ENCODE measurements around the gene CHST15. TPM values are rescaled to one million over a fixed set of nuclear protein-coding genes. Genes with fewer than 3 reads are reported as not detected.
A peak's percentile ranks its signal among the peaks of the same experiment; 100 is the strongest.
"Not testable (repeated sequence)": the region's sequence is repeated elsewhere in the genome, so short reads cannot be mapped to it uniquely, and the experiment has no call there.

CHST15 gene
- total RNA-seq, 1 donor from 2014 or later, result 36.3 TPM

DNA sequence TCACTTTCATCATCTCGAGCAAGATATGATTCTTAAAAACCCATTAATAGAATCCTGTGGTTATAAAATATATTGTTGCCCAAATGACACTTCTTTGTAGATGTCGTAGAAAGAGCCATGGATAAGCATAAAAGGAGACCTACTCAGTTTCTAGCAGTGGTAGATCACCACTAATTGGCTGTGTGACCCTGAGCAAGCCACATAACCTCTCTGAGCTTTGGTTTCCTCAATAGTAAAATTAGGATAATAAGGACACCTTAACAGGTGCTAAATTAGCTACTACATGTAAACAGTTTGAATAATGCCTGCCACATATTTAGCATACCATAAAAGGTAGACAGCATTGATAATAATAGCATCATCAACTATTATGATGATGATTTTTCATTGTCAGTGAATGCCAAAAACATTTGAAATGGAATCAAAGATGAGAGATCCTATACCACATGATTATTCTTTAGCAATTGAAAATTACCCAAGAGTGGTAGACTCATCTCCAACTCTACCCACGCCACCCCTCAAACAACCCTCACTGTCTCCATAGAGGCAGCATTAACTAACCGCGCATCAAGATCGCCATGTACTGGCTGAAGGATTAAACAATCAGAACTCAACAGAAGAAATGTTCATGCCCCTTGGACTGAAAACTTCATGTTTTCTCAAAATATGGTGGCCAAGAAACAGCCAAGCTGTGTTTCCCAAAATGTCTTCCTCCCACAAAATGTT, 45.8 kb downstream of the CHST15 start:
- no peak for DNase-seq (ENCODE audit: low read depth, low spot score)

DNA sequence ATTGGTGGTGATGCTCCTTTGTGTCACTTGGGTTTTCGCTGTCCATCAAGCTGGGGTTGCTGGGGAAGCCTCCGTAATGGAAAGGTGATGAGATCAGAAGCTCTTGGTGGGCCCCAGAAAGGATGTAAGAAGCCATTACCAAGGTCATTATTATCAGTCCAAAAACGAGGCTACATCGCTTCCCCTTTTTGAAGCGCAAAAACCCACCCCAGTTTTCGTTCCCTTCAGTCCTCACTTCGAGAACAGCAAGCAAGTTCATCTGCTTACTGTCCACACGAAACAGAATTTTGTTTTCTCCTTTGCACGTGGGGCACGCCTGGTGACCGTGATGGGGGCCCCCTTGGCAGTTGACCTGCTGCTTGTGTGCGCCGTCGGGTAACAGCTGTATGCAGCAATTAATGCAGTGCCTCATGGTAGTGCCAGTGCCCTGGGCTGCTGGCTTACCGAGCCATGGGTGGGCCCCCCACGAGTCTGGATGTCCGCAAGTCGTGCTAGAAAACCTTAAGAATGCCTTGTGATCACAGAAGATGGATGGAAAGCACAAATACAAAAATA, 47.5 kb downstream of the CHST15 start:
- DNase-seq (ENCODE audit: low read depth, low spot score), result no peak

DNA sequence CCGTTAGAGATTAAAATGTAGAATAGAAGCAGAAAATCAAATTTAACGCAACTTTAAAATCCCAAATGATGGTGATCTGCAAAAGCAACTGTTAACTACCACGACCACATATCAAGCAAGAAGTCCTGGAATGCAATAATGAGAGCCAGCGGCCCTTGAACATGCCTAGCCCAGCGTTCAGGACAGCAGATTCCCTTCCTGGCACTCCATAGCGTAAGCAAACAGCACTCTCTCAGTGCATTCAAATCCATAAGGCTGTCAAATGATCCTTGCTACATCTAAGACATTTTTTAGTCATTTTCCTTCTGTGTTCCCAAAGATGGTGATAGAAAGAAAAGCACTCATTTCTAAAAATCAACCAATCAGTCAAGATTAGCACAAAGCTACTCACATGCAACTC, 48.1 kb downstream of the CHST15 start:
- DNase-seq (ENCODE audit: low read depth, low spot score), result no peak

DNA sequence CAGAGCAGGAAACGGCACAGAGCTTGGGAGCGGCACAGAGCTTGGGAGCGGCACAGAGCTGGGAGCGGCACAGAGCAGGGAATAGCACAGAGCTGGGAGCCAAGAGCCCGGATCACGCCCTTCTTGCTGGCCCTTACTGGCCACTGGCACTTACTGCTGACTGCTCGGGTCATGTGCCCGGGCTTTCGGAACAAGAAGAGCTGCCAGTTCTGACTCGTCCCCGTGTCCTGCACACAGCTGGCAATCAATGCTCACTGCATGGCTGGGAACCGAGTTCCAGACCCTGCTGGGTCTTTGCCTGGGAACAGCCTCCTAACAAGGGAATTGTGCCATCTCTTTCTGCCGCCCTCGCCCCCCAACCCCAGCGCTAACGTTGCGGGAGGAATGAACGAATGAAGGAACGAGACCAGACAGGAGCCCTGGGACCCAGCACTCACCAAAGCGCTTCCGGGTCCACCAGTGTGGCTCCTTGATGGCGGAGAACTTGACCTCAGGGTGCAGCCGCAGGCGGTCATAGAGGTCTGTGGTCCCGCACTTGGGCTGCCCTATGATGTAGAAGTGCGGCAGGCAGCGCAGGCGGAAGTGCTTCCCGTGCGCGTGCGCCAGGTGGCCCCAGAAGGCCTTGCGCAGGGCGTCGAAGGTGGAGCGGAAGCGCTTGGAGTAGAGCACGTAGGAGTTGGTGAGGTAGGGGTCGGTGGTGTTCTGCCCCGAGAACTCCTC, 49.1 kb downstream of the CHST15 start:
- DNase-seq (ENCODE audit: low read depth, low spot score), result no peak

DNA sequence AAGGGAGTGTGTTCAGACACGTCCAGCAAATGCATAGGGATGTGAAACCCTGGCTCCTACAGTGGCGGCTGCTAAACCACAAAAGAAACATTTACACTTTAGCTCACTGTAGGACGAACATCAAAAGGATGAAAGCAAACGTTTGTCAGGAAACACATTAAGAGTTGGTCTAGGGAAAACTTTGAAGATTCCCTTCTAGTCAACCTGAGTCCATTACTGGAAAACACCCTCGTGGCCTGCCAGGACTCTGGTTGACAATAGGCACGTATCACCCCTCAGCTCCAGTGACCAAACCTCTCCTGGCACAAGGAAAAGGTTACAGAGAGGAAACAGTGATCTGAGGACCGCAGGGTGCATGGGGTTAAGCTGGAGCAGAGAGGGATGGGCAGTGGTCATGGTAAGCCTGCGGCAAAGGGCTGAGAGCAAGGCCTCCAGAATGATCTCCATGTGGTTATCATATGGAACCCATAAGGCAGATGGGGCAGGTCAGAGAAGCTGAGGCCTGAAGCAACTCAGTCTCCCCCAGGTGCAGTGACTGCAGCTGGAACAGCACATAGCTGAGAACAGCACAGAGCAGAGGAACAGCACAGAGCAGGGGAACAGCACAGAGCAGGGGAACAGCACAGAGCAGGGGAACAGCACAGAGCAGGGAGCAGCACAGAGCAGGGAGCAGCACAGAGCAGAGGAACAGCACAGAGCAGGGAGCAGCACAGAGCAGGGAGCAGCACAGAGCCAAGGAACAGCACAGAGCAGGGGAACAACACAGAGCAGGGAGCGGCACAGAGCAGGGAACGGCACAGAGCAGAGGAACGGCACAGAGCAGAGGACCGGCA, 49.9 kb downstream of the CHST15 start:
- DNase-seq (ENCODE audit: low read depth, low spot score), result no peak

DNA sequence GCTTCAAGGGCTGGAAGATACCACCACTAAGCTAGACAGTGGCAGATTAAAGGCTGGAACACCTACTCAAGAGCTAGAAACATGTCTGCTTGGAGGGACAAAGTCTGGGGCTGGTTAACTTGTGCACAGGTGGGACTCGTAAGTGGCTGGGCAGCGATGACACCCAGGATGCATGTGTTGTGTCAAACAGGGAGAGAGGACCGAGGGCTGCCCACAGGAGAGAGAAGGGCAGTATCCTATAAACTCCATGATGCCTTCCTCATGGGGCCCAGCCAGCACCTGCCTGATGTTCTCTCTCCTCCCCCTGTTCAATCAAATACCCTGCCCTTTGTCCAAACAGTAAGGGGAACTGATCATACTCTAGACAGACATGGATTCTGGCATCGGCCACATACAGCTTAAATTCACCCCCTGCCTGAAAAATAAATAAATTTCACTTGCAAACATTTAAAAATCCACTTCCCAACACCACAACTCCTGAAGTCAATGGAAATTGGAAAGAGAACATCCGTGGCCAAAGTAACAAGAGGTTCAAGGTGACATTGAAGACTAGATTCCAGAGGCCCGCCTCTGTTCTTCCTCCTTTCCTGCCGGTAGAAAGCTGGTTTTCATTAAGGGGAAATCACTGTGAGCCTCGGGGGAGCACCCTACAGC, 50.6 kb downstream of the CHST15 start:
- DNase-seq (ENCODE audit: low read depth, low spot score), result no peak

DNA sequence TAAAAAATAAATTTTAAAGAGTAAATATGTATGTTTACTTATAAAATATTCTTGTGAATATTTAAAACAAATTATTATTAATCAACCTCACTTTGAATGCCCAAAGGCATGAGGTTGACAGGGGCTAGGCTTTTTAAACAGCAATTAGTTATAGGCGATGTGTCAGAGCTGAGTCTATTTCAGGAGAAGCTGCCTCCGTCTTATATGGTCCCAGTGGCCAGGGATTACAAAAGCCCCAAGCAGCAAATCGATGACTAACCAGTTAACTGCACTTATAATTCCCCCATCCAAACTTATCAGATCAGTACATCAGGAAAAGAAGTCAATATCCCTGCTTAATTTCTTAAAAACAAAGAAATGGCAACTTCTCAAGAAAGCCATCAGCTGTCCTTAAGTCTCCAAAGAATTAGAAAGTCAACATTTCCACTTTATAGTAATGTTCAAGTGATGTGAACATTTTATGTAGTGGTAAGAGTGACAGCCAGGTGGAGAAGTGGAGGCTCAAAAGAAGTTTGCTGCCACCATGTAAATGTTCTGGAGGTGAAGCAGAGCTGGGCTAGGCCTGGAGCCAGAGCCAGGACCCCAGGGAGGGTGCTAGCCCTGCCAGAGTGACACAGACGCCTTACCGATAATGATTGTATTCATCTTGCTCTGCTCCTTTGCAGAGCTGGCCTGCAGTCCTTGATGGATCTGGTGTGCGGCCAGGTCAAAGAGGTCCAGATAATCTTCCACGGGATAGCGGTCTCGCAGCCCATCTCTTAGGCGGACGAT, 51.5 kb downstream of the CHST15 start:
- no peak for DNase-seq (ENCODE audit: low read depth, low spot score)

DNA sequence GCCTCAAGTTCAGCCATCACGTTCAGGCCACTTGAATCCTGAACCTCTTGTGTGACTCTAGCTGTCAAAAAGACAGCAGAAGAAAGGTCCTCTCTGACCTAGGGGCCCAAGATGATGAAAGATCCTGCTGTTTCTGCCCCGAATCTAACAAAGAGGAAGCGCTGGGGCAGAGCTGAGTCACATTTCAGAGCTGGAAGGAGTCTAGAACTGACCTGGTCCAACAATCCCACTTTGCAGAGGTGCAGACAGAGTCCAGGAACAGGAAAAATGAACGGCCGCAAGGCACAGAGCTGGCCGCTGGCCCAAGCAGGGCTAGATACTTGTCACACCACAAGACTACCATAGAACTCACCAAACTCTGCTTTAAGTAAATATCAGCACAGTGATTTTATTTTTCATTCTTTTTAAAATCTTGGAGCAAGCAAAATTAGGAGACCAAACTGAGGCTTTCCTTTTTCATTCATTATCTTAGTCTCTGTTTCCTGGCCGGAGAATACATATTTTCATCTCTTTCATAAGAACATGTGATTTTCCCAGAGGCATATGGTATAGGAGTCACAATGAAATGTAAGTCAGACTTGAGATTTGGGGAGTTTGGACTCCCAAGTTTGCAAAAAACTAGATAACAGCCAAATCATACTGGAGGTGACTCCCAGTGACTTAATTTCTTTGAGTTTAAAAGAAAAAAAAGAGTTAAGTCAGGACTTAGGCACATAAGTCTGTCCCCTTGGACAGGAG, 52.8 kb downstream of the CHST15 start:
- no peak for DNase-seq (ENCODE audit: low read depth, low spot score)

DNA sequence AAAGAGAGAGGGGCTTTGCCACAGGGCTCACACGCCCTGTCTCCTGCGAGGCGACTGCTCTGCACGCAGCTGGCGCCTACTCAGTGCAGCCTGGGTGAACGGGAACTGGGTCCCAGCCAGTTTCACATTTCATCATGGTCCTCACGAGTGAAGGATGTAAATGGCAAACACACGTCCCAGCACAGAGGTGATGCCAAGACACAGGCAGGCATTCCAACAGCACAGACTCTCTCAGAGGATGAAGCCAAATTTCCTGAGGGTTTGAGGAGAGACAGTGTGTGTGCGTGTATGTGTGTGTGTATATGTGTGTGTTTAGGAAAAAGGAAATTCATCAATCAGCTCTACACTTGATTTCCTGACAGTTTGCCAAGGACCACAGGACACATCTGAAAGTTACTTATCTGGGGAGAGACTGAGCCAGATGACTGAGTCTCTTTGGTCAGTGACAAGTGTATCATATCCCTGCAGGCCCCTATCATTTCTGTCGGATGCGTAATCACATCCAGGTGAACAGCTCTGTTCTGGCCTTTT, 53.9 kb downstream of the CHST15 start:
- peak; percentile 65 for DNase-seq (ENCODE audit: low read depth, low spot score)

DNA sequence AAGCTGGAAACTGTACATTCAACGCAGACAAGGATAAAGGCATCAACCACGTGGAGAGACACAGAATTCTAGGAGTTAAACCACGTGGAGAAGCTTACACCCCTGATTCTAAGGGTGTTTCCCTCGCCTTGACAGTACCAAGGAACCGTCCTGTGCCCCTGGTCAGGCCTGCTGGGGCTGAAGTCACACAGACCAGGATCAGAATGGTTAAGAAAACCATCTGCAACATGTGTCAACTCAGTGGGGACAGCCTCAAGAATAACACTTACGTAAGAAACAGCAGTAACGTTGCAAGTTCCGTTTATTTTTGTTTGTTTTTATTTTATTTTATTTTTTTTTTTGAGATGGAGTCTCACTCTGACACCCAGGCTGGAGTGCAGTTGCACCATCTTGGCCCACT, 55.6 kb downstream of the CHST15 start:
- DNase-seq (ENCODE audit: low read depth, low spot score), result no peak

DNA sequence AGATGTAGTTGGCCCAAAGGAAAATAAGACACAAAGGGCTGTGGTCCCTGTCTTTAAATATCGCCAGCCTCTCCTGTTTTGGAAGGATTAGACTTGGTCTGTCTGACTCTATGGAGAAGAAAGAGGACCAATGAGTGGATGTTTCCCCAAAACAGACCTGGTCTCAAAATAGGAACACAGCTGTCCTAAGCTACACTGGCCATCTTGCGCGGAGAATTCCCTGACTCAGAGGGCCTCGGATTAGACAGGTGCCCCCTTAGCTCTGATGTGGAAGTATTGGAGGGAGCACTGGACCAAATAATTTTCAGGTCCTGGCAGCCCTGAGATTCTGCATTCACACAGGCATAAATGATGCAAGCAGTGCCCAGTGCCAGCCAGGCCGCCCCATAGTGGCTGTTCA, 56.1 kb downstream of the CHST15 start:
- no peak for DNase-seq (ENCODE audit: low read depth, low spot score)

DNA sequence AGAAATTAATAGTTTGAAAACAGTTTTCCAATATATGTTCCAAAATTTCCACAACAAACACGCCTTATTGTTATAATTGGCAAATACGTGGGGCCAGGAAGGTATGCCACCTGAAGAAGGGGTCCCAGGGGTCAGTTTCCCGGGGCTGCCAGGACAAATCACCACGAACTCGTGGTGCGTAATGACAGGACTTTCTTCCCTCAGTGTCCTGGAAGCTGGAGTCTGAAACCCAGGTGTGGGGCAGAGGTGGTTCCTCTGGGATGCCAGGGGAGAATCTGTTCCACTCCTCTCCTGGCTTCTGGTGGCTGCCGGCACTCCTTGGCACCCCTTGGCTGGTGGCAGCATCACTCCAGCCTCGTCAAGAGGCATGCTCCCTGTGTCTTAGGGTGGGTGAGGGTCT, 56.7 kb downstream of the CHST15 start:
- DNase-seq (ENCODE audit: low read depth, low spot score), result no peak

DNA sequence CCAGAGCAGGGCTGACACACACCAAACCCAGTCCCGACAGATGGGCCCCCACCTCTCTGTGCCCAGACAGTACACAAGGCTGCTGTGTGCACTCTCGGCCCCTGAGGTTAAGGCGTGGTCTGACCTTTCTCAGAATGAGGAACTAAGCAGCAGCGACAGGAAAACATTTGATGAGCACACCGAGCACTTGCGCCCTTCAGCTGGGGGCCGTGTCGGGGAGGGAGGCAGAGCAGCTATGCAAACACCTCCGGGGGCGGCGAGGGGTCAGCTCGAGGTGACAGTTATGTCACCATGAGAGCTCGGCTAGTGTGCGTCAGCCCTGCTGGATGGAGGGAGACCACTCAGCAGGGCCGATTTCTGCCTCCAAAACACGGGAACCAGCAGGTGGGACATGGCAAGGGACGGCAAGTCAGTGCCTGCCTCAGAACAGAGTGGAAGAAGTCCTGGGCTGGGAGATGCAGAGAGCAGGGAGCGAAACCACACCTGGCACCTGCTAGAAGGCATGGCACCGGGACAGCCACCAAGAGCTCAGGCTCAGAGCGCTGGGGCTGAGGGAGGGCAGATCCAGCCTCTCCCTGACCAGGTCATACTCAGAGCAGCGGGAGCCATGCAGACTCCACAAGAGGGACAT, 57.4 kb downstream of the CHST15 start:
- DNase-seq (ENCODE audit: low read depth, low spot score), result no peak

DNA sequence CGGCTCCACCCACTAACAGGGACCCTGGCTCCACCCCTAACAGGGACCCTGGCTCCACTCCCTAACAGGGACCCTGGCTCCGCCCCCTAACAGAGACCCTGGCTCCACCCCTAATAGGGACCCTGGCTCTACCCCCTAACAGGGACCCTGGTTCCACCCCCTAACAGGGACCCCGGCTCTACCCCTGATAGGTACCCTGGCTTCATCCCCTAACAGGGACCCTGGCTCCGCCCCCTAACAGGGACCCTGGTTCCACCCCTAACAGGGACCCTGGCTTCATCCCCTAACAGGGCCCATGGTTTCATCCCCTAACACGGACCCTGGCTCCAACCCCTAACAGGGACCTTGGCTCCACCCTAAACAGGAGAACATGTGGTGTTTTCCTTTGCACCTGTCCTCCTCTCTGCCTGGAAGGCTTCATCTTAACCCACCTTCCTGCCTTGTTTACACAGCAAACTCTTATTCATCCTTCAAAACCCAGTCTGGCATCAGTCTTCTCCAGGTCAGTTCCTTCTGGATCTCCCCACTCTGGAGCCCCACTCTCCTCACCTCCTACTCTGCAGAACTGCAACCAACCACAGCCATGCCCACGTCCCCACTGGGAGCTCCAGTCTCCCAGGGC, 58.0 kb downstream of the CHST15 start:
- no peak for DNase-seq (ENCODE audit: low read depth, low spot score)

DNA sequence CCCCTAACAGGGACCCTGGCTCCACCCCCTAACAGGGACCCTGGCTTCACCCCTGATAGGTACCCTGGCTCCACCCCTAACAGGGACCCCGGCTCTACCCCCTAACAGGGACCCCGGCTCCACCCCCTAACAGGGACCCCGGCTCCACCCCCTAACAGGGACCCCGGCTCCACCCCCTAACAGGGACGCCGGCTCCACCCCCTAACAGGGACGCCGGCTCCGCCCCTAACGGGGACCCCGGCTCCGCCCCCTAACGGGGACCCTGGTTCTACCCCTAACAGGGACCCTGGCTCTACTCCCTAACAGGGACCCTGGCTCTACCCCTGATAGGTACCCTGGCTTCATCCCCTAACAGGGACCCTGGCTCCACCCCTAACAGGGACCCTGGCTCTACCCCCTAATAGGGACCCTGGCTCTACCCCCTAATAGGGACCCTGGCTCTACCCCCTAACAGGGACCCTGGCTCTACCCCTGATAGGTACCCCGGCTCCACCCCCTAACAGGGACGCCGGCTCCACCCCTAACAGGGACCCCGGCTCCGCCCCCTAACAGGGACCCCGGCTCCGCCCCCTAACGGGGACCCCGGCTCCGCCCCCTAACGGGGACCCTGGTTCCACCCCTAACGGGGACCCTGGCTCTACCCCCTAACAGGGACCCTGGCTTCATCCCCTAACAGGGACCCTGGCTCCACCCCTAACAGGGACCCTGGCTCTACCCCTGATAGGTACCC, 58.7 kb downstream of the CHST15 start:
- DNase-seq (ENCODE audit: low read depth, low spot score), result not testable (repeated sequence)

DNA sequence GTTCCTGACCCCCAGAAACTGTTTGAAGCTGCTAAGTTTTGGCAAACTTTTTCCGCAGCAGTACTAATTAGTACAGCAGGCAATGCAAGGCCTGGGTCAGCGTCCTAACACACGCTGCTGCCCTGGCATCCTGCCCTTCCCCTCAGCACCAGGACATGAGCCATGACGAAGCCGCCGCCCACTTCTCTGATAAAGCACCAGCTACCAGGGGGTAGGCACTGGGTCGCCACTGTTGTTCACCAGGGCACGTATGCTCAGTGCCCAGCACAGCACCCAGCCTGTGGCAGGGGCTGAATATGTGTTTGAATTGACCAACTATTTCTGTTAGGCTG, 59.5 kb downstream of the CHST15 start:
- DNase-seq (ENCODE audit: low read depth, low spot score), result no peak

DNA sequence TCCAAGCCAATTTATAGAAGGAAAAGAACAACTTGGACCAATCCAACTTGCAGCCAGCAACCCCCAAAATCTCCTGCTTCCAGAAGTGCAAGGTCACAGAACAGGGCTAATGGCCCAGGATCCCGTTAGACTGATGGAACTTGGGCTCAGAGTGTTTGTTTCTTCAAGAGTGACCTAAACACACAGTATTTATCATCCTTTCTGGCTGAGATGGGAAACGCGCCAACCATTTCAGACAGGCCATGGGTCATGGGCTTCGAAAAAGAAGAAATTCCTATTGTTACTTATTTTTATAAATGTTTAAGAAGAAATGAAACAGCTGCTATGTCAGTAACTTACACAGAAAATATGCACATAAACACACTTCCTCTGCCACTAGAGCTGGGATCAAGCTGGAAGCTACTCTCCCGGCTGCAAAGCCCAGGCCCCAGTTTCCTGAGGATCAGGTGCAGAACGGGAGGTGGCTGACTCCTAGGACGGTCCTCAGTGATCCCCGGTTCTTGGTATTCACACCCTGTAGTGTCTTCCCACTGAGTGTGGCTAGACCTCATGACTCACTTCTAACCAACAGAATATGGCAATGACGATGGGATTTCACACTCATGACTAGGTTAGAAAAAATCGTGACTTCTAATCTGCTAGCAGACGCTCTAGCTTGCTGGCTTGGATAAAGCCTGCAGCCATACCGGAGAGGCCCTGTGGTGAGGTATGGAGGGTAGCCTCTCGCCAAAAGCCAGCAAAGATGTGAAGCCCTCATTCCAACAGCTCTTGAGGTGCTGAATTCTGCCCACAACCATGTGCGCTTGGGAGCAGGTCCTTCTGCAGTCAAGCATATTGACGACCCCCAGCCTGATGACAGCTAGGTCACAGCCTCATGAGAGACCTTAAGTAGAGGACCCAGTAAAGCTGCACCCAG, 60.2 kb downstream of the CHST15 start:
- no peak for DNase-seq (ENCODE audit: low read depth, low spot score)
